ENCODE data around the gene TNS3.

DNA sequence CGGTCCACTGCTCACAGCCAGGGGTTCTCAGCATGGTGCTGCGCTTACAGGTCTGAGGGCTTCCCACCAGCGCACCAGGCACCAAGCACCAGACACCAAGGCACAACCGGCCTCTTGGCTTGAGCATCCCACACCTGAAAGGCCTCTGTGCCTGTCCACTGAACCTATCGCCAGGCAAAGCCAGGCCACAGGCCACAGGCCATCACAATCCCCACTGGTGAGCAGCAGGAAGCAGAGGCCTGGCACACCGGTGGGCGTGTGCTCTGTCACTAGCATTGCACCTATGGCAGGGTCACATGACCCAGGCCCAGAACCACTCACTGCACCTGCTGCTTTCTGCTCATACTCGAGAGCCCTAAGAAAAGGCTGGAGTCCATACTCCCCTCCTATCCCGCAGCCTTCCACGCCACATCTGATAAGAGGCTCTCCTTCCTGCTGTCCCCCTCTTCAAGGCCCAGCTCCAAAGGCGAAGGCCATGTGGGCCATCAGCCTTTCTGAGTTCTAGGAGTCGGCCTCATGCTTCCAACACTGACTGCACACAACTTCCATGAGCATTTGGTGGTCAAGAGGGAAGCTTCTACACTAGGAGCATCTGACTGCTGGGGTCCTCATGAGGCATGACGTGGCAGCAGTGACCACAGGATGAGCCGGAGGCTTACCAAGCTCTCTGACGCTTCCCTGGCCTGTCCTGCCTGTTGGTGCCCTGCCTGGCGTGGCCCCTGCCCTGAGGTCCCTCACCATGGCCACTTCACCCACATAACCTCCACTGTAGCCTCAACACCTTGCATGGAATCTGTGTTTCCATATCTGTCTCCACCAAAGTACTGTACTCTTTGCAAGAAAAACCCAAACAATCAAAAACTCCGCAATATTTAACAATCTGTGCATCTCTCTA, 166.3 kb downstream of the TNS3 start:
- TF ChIP-seq, protein P1, sequence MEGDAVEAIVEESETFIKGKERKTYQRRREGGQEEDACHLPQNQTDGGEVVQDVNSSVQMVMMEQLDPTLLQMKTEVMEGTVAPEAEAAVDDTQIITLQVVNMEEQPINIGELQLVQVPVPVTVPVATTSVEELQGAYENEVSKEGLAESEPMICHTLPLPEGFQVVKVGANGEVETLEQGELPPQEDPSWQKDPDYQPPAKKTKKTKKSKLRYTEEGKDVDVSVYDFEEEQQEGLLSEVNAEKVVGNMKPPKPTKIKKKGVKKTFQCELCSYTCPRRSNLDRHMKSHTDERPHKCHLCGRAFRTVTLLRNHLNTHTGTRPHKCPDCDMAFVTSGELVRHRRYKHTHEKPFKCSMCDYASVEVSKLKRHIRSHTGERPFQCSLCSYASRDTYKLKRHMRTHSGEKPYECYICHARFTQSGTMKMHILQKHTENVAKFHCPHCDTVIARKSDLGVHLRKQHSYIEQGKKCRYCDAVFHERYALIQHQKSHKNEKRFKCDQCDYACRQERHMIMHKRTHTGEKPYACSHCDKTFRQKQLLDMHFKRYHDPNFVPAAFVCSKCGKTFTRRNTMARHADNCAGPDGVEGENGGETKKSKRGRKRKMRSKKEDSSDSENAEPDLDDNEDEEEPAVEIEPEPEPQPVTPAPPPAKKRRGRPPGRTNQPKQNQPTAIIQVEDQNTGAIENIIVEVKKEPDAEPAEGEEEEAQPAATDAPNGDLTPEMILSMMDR (IDR thresholded peaks at IDR 0.05): no peak
- no peak for TF ChIP-seq EZH2 (IDR thresholded peaks at IDR 0.05; ENCODE audit: borderline replicate concordance, insufficient read depth, low read depth, low read length, poor library complexity, severe bottlenecking)

Data from B cell (primary cell).